Mucosa of stomach (tissue), 1 donor: ENCODE data around the gene MS4A1.
"Not testable (repeated sequence)": the region's sequence is repeated elsewhere in the genome, so short reads cannot be mapped to it uniquely, and the experiment has no call there.

Experiments
- H3K27me3 ChIP-seq: one replicate; pipeline ENCODE4 v1.7.0; 2013; ENCODE audit warnings: mild to moderate bottlenecking, low read length; ENCODE audit not compliant: control insufficient read depth, insufficient read depth
- H3K36me3 ChIP-seq: one replicate; pipeline ENCODE4 v1.7.0; 2013; ENCODE audit warnings: low read length; ENCODE audit not compliant: control insufficient read depth, insufficient read depth
- H3K4me1 ChIP-seq: one replicate; pipeline ENCODE4 v1.7.0; 2013; ENCODE audit warnings: mild to moderate bottlenecking, low read length; ENCODE audit not compliant: control insufficient read depth, insufficient read depth
- H3K4me3 ChIP-seq: one replicate; pipeline ENCODE4 v1.7.0; 2013; ENCODE audit warnings: low read length
- H3K9ac ChIP-seq: one replicate; pipeline ENCODE4 v1.7.0; 2013; ENCODE audit warnings: mild to moderate bottlenecking, low read length, moderate library complexity
- H3K9me3 ChIP-seq: one replicate; pipeline ENCODE4 v1.7.0; 2013; ENCODE audit warnings: mild to moderate bottlenecking, low read length, moderate library complexity; ENCODE audit not compliant: control insufficient read depth
- donor health status: Pancreatic carcinoma.

MS4A1 gene

DNA sequence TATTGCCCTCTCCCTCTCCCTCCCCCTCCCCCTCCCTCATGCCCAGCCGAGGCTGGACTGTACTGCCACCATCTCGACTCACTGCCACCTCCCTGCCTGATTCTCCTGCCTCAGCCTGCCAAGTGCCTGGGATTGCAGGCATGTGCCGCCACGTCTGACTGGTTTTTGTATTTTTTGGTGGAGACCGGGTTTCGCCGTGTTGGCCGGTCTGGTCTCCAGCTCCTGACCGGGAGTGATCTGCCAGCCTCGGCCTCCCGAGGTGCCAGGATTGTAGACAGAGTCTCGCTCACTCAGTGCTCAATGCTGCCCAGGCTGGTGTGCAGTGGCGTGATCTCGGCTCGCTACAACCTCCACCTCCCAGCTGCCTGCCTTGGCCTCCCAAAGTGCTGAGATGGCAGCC lies 54.0 kb downstream of the MS4A1 start:
- not testable (repeated sequence) for H3K9ac ChIP-seq, H3K27me3 ChIP-seq, H3K9me3 ChIP-seq, H3K36me3 ChIP-seq, H3K4me3 ChIP-seq, H3K4me1 ChIP-seq

DNA sequence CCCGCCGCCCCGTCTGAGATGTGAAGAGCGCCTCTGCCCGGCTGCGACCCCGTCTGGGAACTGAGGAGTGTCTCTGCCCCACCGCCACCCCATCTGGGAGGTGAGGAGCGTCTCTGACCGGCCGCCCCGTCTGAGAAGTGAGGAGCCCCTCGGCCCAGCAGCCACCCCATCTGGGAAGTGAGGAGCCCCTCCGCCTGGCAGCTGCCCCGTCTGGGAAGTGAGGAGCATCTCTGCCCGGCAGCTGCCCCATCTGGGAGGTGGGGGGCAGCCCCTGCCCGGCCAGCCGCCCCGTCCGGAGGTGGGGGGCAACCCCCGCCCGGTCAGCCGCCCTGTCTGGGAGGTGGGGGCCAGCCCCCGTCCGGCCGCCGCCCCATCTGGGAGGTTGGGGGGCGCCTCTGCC lies 54.6 kb downstream of the MS4A1 start:
- not testable (repeated sequence) for H3K9me3 ChIP-seq, H3K4me1 ChIP-seq, H3K4me3 ChIP-seq, H3K27me3 ChIP-seq, H3K36me3 ChIP-seq, H3K9ac ChIP-seq

DNA sequence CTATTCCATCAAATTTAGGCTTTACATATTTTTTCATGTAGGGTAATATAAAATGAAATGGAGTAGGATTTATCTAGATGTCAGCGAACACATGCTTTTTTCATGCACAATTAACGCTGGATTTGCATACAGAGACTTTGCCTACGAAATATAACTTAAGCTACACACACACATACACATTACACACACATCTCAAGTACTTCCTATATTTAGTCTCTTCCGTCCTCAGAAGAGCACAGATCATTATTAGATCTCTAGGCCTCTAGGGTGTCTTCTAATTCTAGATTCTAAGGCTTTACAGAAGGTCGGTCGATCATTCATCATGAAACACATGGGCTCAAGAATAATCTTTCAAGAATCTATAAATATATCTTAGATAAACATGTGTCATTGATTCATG lies 55.7 kb downstream of the MS4A1 start:
- Histone ChIP-seq H3K27me3 (no peaks in the 10 kb centered on the region), H3K4me1 (peaks cover 4% of the 10 kb centered on the region), H3K9me3 (no peaks in the 10 kb centered on the region), H3K36me3 (no peaks in the 10 kb centered on the region), H3K4me3 (no peak overlapping the region), H3K9ac (no peak overlapping the region)

DNA sequence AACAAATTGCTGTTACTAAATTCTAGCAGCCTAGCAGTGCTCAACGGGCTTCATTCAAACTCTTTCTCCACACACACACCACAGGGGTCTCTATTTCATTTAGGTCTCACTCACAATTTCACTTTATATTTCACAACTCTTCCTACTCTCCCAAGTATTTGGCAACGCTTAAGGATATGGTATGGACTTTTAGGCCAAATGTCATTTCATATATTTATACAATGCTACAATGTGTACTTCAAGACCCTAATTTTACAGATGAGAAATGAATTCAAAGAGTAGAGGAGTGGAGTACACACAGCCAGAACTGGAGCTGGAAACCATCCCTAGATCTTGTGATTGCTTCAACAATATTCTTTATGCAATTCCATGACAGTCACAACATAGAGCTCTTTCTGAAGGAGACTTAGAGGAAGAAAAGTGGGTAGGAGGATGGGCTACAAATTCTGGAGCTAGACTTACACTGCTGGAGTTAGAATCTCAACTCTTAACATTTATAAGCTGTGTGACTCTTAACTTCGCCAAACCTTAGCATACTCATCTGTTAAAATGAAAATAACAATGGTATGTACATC lies 57.1 kb downstream of the MS4A1 start:
- H3K9ac ChIP-seq, result no peak overlapping the region
- no peaks in the 10 kb centered on the region for H3K27me3 ChIP-seq
- H3K4me1 ChIP-seq, result peaks cover 4% of the 10 kb centered on the region
- no peaks in the 10 kb centered on the region for H3K36me3 ChIP-seq
- no peak overlapping the region for H3K4me3 ChIP-seq
- H3K9me3 ChIP-seq, result no peaks in the 10 kb centered on the region

DNA sequence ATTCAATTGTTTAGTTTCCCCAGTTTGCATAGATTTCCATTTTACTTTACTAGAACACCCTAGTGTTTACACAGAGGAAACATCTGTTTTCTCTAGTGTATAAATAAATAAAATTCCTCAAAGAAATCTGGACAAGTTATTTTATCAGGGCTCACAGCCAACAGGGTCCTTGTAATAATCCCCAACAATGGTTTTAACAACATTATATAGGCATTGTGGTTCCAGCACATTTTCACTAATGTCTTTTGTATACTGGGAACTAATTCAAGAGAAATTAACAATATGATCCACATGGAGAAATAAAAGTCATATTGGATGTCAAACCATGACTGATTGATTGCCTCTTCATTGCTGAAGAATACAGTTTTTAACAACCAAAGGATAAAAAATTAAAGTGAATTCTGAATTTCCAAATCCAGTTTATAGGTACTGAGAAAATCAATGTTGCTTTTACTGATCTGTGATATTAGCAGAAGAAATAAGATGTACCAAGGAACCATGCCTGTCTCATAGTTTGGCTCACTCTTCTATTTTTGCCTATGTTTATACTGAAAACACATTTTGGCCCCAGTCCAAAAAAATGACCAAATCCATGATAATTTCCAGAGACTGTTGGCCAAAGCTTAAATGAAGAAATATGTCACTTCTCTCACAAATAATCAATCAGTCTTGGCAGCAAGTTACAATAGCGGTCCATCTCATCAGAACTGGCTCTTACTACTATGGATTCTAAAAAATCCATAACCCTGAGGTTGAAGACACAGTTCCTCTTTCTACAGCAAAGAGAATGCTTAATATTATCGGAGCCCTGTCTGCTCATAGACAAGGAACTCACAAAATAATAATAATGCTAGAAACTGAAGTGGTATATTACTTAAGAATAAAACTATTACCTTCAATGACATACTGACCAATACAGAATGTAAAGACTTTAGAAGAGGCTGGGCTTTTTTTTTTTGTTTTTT lies 58.1 kb downstream of the MS4A1 start:
- H3K9ac ChIP-seq, result no peak overlapping the region
- H3K27me3 ChIP-seq, result no peaks in the 10 kb centered on the region
- no peak overlapping the region for H3K4me3 ChIP-seq
- H3K9me3 ChIP-seq, result no peaks in the 10 kb centered on the region
- H3K36me3 ChIP-seq, result no peaks in the 10 kb centered on the region
- H3K4me1 ChIP-seq, result peaks cover 4% of the 10 kb centered on the region

DNA sequence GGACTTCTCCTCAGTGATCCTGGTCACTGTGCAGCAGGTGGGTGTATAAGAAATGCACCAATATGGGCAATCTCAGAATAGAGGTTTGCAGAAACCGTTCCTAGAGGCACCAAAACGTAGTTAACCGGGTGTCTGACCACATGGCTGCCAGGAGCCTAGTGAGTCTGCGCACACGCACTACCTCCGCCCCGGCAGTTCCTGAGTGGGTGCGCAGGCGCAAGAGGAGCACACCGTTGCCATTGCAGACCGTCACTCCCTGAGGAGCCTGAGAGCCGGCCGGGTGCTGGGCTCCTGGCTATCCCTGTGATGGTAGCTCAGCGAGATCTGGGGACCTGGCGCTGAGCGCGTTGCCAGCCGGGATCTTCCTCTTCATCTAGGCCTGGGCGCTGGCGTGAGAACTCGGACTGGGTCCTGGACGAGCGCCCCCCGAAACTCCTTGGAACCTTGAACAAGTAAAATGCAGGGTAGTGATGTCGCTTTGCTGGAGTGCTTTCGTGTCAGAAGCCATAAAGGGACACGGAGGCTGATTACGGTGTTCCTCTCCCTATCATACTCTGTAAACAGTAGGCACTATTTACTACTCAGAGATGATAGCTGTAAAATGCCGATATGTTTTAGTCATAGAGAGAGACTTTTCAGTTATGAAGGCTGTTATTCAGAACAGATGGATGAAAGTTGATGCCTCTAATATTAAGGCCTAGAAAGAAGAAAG lies 59.7 kb downstream of the MS4A1 start, which contains the start of gene MS4A13:
MS4A13 (plus strand) TSS at position 249 of the 712 bp plus-strand sequence. CDS start 2,692 bp downstream, outside the sequence.
- Histone ChIP-seq H3K4me3 (no peak within 1 kb of the TSS), H3K27me3 (no peaks in the 10 kb centered on the region), H3K9me3 (no peaks in the 10 kb centered on the region), H3K36me3 (no peaks in the 10 kb centered on the region), H3K4me1 (peaks cover 4% of the 10 kb centered on the region), H3K9ac (no peak within 1 kb of the TSS)
